Gastrocnemius medialis (tissue), 4 donors: ENCODE measurements around the gene RNF220.

ENCODE experiments used
- CTCF ChIP-seq, 5 experiments: fragments of 450-650 bp in 3 of 5; fragments of 200-600 bp in 2 of 5; sonication (generic) in 2 of 5; IDR thresholded peaks in 4 of 5; conservative IDR thresholded peaks in 1 of 5; 1 replicate in 4 of 5; 2 replicates in 1 of 5; pipeline ENCODE4 v1.5.1; 2016 to 2019; ENCODE audit warnings: antibody characterized with exemption in 5 of 5, mild to moderate bottlenecking in 3 of 5, moderate library complexity in 3 of 5
- POLR2A ChIP-seq, 2 donors: fragments of 450-650 bp; IDR thresholded peaks; one replicate each; pipeline ENCODE4 v1.6.1; 2017; ENCODE audit warnings: antibody characterized with exemption in 2 of 2, mild to moderate bottlenecking in 2 of 2, moderate library complexity in 2 of 2

GRCh38 chr1:44408632-44409602, 3.9 kb downstream of the RNF220 start:
- no peak for TF ChIP-seq CTCF (IDR thresholded peaks at IDR 0.05 in 4 of 5, conservative IDR thresholded peaks at IDR 0.05 in 1 of 5)
- TF ChIP-seq POLR2A (IDR thresholded peaks at IDR 0.05): no peak
